Endodermal cell (in vitro differentiated cells): ENCODE data around the gene DMBT1. TPM values are rescaled to one million over a fixed set of nuclear protein-coding genes. Genes with fewer than 3 reads are reported as not detected.

Source experiments
- DNase-seq: peaks from one replicate; pipeline ENCODE4 v3.0.0-alpha.2; 2017
- H3K27ac ChIP-seq: 2 replicates; pipeline ENCODE4 v1.5.1; 2013; ENCODE audit warnings: mild to moderate bottlenecking, low read depth, low read length, moderate library complexity
- H3K27me3 ChIP-seq: 2 replicates; pipeline ENCODE4 v1.6.1; 2013; ENCODE audit warnings: mild to moderate bottlenecking, low read length, moderate library complexity; ENCODE audit not compliant: insufficient read depth, control insufficient read depth, poor library complexity, severe bottlenecking
- H3K36me3 ChIP-seq: 2 replicates; pipeline ENCODE4 v1.7.0; 2013; ENCODE audit warnings: mild to moderate bottlenecking, low read length, moderate library complexity; ENCODE audit not compliant: control insufficient read depth, insufficient read depth
- H3K4me1 ChIP-seq: one replicate; pipeline ENCODE4 v1.7.0; 2013; ENCODE audit warnings: low read length; ENCODE audit not compliant: control insufficient read depth, insufficient read depth
- H3K4me3 ChIP-seq: 2 replicates; pipeline ENCODE4 v1.5.1; 2013; ENCODE audit warnings: mild to moderate bottlenecking, low read length, moderate library complexity
- H3K9ac ChIP-seq: 2 replicates; pipeline ENCODE4 v1.6.1; 2013; ENCODE audit warnings: mild to moderate bottlenecking, low read length, moderate library complexity; ENCODE audit not compliant: poor library complexity, severe bottlenecking; ENCODE audit errors: extremely low read depth
- H3K9me3 ChIP-seq: 2 replicates; pipeline ENCODE4 v1.6.1; 2013; ENCODE audit warnings: mild to moderate bottlenecking, low read length, moderate library complexity; ENCODE audit not compliant: control insufficient read depth
- H3K27ac Mint-ChIP-seq: 2 replicates; pipeline ENCODE4 v1.8.0; 2020; ENCODE audit warnings: mixed read lengths
- H3K27me3 Mint-ChIP-seq: 2 replicates; pipeline ENCODE4 v1.8.0; 2021; ENCODE audit warnings: mild to moderate bottlenecking, mixed read lengths; ENCODE audit not compliant: insufficient read depth
- H3K36me3 Mint-ChIP-seq: 2 replicates; pipeline ENCODE4 v1.8.0; 2020; ENCODE audit warnings: low read depth, mixed read lengths
- H3K4me1 Mint-ChIP-seq: 2 replicates; pipeline ENCODE4 v1.8.0; 2020; ENCODE audit warnings: mixed read lengths
- H3K4me3 Mint-ChIP-seq: 2 replicates; pipeline ENCODE4 v1.8.0; 2020; ENCODE audit warnings: mild to moderate bottlenecking, moderate library complexity, mixed read lengths
- H3K9me3 Mint-ChIP-seq: 2 replicates; pipeline ENCODE4 v1.8.0; 2020; ENCODE audit warnings: mild to moderate bottlenecking, mixed read lengths
- WGBS, 2 experiments: methylation state at CpG; one replicate each; pipeline versions ENCODE4 v1.1.5 to v1.1.7; 2013; ENCODE audit warnings: missing lambda C conversion rate in 2 of 2, mixed read lengths in 1 of 2; ENCODE audit not compliant: insufficient coverage in 1 of 2, insufficient read length in 1 of 2; 5-methylcytosine and 5-hydroxymethylcytosine counted together
- total RNA-seq, 2 donors: library from RNA; stranded (reverse); fragmentation: NEBNext Ultra II Directional in 1 of 2; extraction: Animal tissue kit (Norgen Biotek cat#: 25700) in 1 of 2; gene quantifications; 2 replicates in 1 of 2; 3 replicates in 1 of 2; pipeline ENCODE4 v1.2.1, GENCODE V29; 2021
- TF ChIP-seq, protein P1 (sequence below): fragments of 200-600 bp; sonication (generic); conservative IDR thresholded peaks from 2 replicates; pipeline ENCODE4 v1.5.0; 2021; ENCODE audit warnings: antibody characterized with exemption, mild to moderate bottlenecking

DMBT1 gene
- total RNA-seq, 2 donors from 2014 or later = not detected

DNA sequence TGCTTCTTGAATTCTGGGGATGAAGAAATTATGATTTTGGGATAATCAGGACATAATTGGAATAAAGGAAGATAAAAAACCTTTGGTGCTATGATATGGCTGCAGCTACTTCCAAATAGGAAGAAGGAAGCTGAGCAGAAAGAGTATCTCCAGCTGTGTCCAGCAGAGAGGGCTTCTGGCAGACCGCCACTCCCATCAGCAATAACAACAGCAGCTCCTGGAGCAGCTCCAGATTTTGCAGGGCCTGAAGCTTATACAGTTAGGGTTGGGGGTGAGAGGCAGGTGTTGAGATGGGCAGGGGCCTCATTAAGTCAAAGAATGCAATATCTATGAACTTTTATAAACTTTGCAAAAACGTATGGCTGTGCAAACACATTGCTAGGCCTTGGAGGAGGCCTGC is 76.8 kb downstream of the DMBT1 start:
- no peaks in the 10 kb centered on the region for H3K36me3 Mint-ChIP-seq
- no peak overlapping the region for H3K4me3 Mint-ChIP-seq
- DNase-seq = no peak
- Histone ChIP-seq H3K4me3 (no peak overlapping the region), H3K9me3 (no peaks in the 10 kb centered on the region), H3K27ac (no peak overlapping the region), H3K27me3 (no peaks in the 10 kb centered on the region), H3K4me1 (no peaks in the 10 kb centered on the region), H3K9ac (no peak overlapping the region), H3K36me3 (no peaks in the 10 kb centered on the region)
- H3K9me3 Mint-ChIP-seq = no peaks in the 10 kb centered on the region
- H3K27ac Mint-ChIP-seq = no peak overlapping the region
- TF ChIP-seq, protein P1, sequence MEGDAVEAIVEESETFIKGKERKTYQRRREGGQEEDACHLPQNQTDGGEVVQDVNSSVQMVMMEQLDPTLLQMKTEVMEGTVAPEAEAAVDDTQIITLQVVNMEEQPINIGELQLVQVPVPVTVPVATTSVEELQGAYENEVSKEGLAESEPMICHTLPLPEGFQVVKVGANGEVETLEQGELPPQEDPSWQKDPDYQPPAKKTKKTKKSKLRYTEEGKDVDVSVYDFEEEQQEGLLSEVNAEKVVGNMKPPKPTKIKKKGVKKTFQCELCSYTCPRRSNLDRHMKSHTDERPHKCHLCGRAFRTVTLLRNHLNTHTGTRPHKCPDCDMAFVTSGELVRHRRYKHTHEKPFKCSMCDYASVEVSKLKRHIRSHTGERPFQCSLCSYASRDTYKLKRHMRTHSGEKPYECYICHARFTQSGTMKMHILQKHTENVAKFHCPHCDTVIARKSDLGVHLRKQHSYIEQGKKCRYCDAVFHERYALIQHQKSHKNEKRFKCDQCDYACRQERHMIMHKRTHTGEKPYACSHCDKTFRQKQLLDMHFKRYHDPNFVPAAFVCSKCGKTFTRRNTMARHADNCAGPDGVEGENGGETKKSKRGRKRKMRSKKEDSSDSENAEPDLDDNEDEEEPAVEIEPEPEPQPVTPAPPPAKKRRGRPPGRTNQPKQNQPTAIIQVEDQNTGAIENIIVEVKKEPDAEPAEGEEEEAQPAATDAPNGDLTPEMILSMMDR = no peak
- WGBS, 2 experiments = 91 to 93% methylated on average over 1 to 2 of the region's 2 CpGs
- no peaks in the 10 kb centered on the region for H3K4me1 Mint-ChIP-seq
- peaks cover 12% of the 10 kb centered on the region for H3K27me3 Mint-ChIP-seq

DNA sequence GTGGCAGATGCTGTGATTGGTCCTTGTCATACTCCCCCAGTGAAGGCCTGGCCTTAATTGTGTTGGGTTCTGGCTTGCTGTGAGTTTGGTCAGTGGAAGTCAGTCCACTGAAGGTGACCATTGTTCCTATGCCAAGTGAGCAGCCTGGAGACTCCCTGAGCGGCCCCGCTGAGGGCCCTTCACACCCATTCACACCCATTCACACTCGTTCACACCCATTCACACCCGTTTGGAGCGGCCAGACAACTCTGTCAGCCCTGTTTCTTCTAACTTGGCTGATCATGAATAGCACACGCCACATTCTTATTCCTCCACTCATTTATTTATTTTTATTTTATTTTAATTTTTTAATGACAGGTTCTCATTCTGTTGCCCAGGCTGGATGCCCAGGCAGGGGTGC is 77.6 kb downstream of the DMBT1 start:
- TF ChIP-seq, protein P1 = no peak
- no peak overlapping the region for H3K27ac ChIP-seq
- no peaks in the 10 kb centered on the region for H3K9me3 Mint-ChIP-seq
- no peak for DNase-seq
- no peak overlapping the region for H3K27ac Mint-ChIP-seq
- H3K36me3 Mint-ChIP-seq = no peaks in the 10 kb centered on the region
- H3K4me3 Mint-ChIP-seq = no peak overlapping the region
- no peak overlapping the region for H3K9ac ChIP-seq
- no peaks in the 10 kb centered on the region for H3K4me1 ChIP-seq
- H3K9me3 ChIP-seq = no peaks in the 10 kb centered on the region
- no peaks in the 10 kb centered on the region for H3K4me1 Mint-ChIP-seq
- 85 to 100% methylated on average over 3 to 6 of the region's 6 CpGs for WGBS, 2 experiments
- H3K36me3 ChIP-seq = no peaks in the 10 kb centered on the region
- H3K27me3 Mint-ChIP-seq = peaks cover 9% of the 10 kb centered on the region
- H3K27me3 ChIP-seq = no peaks in the 10 kb centered on the region
- H3K4me3 ChIP-seq = no peak overlapping the region

DNA sequence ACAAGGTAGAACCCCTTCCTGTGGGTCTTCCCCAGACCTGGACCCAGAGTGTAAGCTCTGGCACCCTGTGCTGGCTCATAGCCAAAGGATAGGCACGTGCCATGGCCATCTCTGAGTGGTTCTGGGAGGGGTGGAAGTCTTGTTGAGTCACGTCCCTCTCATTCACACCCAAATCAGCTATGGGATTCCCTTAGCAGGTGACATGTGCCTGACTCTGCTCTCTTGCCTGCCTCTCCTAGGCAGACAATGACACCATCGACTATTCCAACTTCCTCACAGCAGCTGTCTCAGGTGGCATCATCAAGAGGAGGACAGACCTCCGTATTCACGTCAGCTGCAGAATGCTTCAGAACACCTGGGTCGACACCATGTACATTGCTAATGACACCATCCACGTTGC is 79.2 kb downstream of the DMBT1 start:
- no peaks in the 10 kb centered on the region for H3K9me3 ChIP-seq
- no peaks in the 10 kb centered on the region for H3K4me1 ChIP-seq
- H3K27ac ChIP-seq = no peak overlapping the region
- peaks cover under 1% of the 10 kb centered on the region for H3K27me3 ChIP-seq
- no peak overlapping the region for H3K4me3 Mint-ChIP-seq
- H3K4me3 ChIP-seq = no peak overlapping the region
- DNase-seq = no peak
- H3K27ac Mint-ChIP-seq = no peak overlapping the region
- H3K4me1 Mint-ChIP-seq = no peaks in the 10 kb centered on the region
- 81 to 90% methylated on average over 6 to 7 of the region's 7 CpGs for WGBS, 2 experiments
- no peaks in the 10 kb centered on the region for H3K36me3 Mint-ChIP-seq
- no peaks in the 10 kb centered on the region for H3K9me3 Mint-ChIP-seq
- TF ChIP-seq, protein P1 = no peak
- no peaks in the 10 kb centered on the region for H3K36me3 ChIP-seq
- H3K9ac ChIP-seq = no peak overlapping the region
- peaks cover 16% of the 10 kb centered on the region for H3K27me3 Mint-ChIP-seq
